ENCODE results near the gene ATAD2B. TPM values are rescaled to one million over a fixed set of nuclear protein-coding genes. Genes with fewer than 3 reads are reported as not detected.
A peak's percentile ranks its signal among the peaks of the same experiment; 100 is the strongest.

The ATAD2B gene
- total and polyA plus RNA-seq, 2 of the 4 experiments (the other 2 are of a cell fraction) = 1.5 to 5.0 TPM

DNA sequence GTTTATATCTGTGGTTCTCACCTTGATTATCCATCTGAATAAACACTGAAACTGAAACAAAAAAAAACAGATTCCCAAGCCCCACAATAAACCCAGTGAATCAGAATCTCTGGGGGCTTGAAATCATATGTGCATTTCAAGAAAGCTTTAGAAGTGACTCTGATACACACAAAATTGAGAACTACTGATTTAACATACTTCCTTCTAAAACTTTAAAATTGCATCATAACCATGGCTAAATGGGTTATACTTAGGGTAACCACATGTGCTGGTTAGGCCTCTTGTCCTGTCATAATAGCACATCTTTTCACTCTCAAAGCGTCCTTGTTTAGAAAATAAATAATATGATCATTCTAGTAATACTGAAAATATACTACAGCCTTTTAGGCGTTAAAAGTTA, 100.9 kb downstream of the ATAD2B start:
- Histone ChIP-seq H2BK5ac (ENCODE audit: low read depth, low read length, poor library complexity, severe bottlenecking) (no peak overlapping the region), H3K79me1 (ENCODE audit: low read depth in 1 of 2, low read length in 2 of 2) (peaks cover 3 to 7% of the 10 kb centered on the region in 2 experiments; a peak in 3 of 4 replicates), H3K56ac (ENCODE audit: extremely low read depth, insufficient read depth, low read length) (no peak overlapping the region), H2AFZ (replicated peaks; ENCODE audit: low read length, poor library complexity) (no peak overlapping the region), H2BK120ac (ENCODE audit: low read depth, low read length) (no peak overlapping the region), H3K14ac (replicated peaks; ENCODE audit: low read depth, low read length) (no peak overlapping the region), H4K8ac (ENCODE audit: low read depth in 2 of 2, low read length in 2 of 2) (no peak overlapping the region), H3K23ac (ENCODE audit: low read depth, low read length) (no peak overlapping the region), H2BK20ac (ENCODE audit: low read depth, low read length) (no peak overlapping the region), H3K4me2 (ENCODE audit: low read depth, low read length) (no peak overlapping the region), H3K9me3 (ENCODE audit: control insufficient read depth, insufficient read depth, low read length) (no peaks in the 10 kb centered on the region), H3K18ac (ENCODE audit: low read depth, low read length) (no peak overlapping the region), H3K4me1 (ENCODE audit: control insufficient read depth, insufficient read depth, low read length) (no peaks in the 10 kb centered on the region), H4K20me1 (ENCODE audit: insufficient read depth, low read length) (no peaks in the 10 kb centered on the region), H3K27me3 (ENCODE audit: control insufficient read depth, insufficient read depth, low read length) (no peaks in the 10 kb centered on the region), H3K9me1 (ENCODE audit: insufficient read depth, low read length) (peaks cover 3% of the 10 kb centered on the region; the same call in 1 of the 2 replicates), H4K91ac (ENCODE audit: insufficient read depth, low read depth, low read length) (no peak overlapping the region), H3K9ac (ENCODE audit: low read depth, low read length) (no peak overlapping the region), H3K36me3 (ENCODE audit: control insufficient read depth, insufficient read depth, low read length) (peaks cover 3% of the 10 kb centered on the region; the same call in 1 of the 2 replicates), H2AK9ac (replicated peaks; ENCODE audit: low read depth, low read length, poor library complexity) (no peak overlapping the region), H3K27ac (ENCODE audit: insufficient read depth, low read length) (no peak overlapping the region), H2BK15ac (ENCODE audit: low read depth, low read length) (no peak overlapping the region), H2AK5ac (ENCODE audit: low read depth, low read length) (no peak overlapping the region), H3K4me3 (ENCODE audit: insufficient read depth, low read depth, low read length) (no peak overlapping the region), H3K4ac (ENCODE audit: low read depth, low read length) (no peak overlapping the region), H4K5ac (ENCODE audit: low read depth, low read length) (no peak overlapping the region)
- TF ChIP-seq CEBPB (IDR thresholded peaks at IDR 0.05; ENCODE audit: low read depth, low read length) (0 out of 2 replicates have a peak, but pooled peaks have one; percentile 33), MXI1 (IDR thresholded peaks at IDR 0.05; ENCODE audit: borderline replicate concordance, low read depth, low read length) (no peak), RCOR1 (IDR thresholded peaks at IDR 0.05; ENCODE audit: insufficient replicate concordance, low read length) (no peak), FOS (IDR thresholded peaks at IDR 0.05; ENCODE audit: low read depth, low read length) (no peak)
- intact Hi-C loops (cut with micrococcal nuclease) = no loop called here
- no peak for ATAC-seq (ENCODE audit: low read depth)
- dilution Hi-C loops (cut with HindIII; ENCODE audit: low sequenced_read_pairs, unreplicated experiment) = no loop called here
- CTCF ChIA-PET = no interaction called here
- BruUV-seq (replicated peaks) = no TSS peak
- no peak for DNase-seq
- POLR2A ChIA-PET (ENCODE audit: unreplicated experiment) = no interaction called here
- in situ Hi-C loops (cut with MboI; ENCODE audit: low sequenced_read_pairs) = loop anchor here (10.0 kb wide), 1 partner anchor 249 kb away; the partner anchor contains the start of gene SF3B6
- no CpG with 5 or more reads among the region's 2 CpGs for WGBS, 2 experiments (ENCODE audit: extremely low coverage in 2 of 2, insufficient read length in 1 of 2)
